GM12874 (cell line): Measurements from ENCODE around the gene SRSF11.

Experiments
- TF ChIP-seq, protein P1 (sequence below): IDR thresholded peaks from 2 replicates; pipeline ENCODE4 v1.5.1; 2011; ENCODE audit warnings: low read depth, mild to moderate bottlenecking, control low read depth, low read length, moderate library complexity; ENCODE audit not compliant: insufficient read depth

SRSF11 gene

DNA sequence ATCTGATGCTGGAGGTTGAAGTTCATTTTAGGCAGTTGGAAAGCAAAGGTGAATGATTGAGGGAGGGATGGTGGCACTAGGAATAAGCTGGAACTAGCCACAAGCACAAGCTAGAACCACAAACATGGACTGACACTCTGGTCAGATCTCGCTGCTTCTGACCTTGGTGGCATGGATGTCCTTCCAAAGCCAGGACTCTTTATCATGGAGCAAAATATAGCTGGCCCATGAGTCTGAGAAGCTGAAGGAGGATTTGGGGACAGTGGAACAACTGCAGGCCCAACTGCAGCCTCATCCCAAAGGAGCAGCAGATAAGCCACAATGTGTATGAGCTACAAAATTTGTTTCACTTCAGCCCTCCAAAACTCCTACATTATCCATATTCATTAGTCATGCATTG, 35.5 kb downstream of the SRSF11 start:
- TF ChIP-seq, protein P1, sequence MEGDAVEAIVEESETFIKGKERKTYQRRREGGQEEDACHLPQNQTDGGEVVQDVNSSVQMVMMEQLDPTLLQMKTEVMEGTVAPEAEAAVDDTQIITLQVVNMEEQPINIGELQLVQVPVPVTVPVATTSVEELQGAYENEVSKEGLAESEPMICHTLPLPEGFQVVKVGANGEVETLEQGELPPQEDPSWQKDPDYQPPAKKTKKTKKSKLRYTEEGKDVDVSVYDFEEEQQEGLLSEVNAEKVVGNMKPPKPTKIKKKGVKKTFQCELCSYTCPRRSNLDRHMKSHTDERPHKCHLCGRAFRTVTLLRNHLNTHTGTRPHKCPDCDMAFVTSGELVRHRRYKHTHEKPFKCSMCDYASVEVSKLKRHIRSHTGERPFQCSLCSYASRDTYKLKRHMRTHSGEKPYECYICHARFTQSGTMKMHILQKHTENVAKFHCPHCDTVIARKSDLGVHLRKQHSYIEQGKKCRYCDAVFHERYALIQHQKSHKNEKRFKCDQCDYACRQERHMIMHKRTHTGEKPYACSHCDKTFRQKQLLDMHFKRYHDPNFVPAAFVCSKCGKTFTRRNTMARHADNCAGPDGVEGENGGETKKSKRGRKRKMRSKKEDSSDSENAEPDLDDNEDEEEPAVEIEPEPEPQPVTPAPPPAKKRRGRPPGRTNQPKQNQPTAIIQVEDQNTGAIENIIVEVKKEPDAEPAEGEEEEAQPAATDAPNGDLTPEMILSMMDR, result no peak

DNA sequence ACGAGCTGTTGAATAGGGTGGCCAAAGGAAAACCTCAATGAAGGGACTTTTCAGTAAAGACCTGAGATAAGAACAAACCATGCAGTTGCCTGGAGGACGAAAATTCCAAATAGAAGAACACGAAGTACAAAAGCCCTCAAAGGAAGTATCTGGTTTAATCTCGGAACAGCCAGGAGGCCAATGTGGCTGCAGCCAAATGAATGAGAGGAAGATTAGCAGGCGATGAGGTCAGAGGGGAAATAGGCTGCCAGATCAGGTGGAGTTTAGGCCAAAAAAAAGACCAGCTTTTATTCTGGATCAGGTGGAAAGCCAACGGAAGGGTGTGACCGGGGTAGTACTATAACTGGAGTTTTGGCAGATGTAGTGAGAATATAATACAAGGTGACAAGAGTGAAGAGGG, 43.7 kb downstream of the SRSF11 start:
- TF ChIP-seq, protein P1, result no peak

DNA sequence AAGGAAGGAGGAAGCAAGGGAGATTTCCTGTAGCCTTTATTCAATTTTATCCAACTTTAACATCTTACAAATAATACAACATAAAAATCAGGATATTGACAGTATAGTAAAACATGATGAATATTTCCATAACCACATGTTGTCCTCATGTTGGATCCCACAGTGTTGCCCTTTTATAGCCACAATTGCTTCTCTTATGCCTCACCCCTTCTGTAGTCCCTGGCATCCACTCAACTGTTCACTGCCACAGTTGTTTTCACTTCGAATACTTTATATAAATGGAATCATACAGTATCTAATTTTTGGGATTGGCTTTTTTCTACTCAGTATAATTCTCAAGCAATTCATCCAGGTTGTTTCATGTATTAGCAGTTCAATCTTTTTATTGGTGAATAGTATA, 44.8 kb downstream of the SRSF11 start:
- TF ChIP-seq, protein P1, result no peak

DNA sequence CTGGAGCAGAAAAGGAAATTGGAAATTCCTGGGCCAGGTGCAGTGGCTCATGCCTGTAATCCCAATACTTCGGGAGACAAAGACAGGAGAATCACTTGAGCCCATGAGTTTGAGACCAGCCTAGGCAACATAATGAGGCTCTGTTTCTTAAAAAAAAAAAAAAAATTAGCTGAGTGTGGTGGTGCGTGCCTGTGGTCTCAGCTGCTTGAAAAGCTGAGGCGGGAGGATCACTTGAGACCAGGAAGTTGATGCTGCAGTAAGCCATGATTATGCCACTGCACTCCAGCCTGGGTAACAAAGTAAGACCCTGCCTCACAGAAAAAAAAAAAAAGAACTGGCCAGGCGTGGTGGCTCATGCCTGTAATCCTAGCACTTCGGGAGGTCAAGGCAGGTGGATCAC, 56.7 kb downstream of the SRSF11 start:
- TF ChIP-seq, protein P1, result no peak

DNA sequence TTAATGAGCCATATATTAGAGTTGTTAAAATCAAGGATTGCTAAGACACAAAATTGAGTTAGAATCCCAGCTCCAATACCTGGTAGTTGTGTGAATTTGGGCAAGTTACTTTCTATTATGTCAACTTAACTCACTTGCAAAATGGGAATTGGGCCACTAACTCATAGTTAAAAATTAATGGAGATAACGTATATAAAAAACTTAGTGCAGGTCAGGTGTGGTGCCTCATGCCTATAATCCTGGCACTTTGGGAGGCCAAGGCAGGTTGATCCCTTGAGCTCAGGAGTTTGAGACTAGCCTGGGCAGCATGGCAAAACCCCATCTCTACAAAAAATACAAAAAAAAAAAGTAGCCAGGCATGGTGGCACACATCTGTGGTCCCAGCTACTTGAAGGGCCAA, 57.5 kb downstream of the SRSF11 start:
- TF ChIP-seq, protein P1, result no peak

DNA sequence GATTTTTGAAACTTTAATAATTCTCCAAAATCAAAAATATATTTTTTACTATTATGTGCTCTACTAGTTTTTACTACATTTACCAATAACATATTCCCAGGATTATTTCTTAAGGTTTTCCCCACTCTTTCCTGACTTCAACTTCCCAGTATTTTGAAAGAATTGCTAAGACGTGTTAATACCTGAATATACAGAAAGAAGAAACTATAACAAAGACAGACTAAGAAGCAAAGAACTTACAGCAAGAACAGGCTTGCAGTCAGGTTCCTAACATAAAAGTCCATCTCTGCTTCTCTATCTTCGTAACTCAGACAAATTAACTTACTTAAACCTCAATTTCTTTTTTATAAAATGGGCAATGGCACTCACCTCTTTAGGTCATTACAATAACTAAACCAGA, 63.2 kb downstream of the SRSF11 start:
- TF ChIP-seq, protein P1, result no peak

DNA sequence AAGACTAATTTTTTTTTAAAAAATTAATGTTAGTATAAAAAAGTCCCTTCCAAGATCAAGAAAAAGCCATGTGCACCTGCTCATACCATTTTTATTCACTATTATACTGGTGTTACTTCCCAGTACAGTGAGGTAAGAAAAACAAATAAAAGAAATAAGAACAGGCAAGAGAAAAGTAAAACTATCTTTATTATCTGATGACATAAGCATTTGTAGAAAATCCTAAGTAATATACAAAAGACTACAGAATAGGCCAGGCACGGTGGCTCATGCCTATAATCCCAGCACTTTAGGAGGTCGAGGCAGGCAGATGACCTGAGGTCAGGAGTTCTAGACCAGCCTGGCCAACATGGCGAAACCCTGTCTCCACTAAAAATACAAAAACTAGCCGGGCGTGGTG, 65.3 kb downstream of the SRSF11 start:
- TF ChIP-seq, protein P1, result no peak

DNA sequence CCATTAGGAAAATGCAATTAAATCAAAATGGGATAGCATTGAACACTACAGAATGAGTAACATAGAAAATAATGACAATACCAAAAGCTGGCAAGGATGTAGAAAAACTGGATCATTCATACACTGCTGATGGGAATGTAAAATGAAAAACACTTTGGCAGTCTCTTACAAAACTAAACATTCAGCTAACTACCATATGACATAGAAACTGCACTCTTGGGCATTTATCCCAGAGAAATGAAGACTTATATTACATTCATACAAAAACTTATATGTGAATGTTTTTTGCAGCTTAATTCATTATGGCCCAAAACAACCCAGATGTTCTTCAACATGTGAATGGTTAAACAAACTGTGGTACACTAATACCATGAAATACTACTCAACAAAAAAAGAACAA, 67.0 kb downstream of the SRSF11 start:
- TF ChIP-seq, protein P1, result no peak
